ENCODE data around the gene GHR.

Gene GHR

DNA sequence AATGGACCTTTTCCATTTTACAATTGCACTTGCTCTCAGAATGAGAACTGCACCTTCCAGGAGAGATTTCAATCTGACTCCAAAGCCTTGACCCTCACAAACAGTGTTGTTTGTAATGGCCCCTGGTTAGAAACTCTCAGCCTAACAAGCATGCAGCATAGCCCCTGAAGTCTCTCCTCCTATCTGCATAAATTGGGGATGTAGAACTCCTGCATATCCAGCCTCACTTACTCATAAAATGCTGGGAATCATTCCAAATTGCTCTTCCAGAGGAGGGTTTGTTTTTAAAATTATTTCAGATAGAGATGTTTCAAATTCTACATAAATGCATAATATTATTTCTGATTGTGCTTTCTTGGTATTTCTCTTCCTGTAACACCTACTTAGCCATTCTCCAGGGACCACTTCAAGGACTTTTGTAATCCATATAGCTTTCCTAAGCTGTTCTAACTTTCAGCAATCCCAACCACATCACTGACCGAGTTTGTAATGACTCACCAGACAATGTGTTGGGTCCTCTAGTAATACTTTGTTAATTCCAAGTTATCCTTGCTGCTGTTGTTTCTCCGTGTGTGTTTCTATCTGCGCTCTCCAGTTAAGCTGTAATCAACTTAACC lies 189.6 kb downstream of the GHR start:
- DNase-seq, result no peak

DNA sequence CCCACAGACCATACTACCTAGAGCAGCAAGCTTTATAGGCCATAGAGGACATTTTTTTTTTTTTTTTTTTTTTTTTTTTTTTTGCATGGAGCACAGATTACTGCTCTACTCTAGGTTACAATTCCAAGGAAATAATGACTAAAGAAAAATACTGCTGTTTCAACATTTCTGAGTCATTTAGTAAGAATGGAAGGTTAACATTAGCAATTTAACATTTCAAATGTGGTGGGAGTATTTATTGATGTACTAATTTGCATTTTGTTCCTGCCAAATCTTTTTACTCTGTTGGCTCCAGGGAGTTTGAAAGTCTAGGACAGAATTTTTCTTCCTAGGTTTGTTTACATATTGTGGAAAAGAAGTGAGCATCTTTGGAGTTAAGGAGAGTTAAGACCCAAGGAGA lies 191.3 kb downstream of the GHR start:
- no peak for DNase-seq

DNA sequence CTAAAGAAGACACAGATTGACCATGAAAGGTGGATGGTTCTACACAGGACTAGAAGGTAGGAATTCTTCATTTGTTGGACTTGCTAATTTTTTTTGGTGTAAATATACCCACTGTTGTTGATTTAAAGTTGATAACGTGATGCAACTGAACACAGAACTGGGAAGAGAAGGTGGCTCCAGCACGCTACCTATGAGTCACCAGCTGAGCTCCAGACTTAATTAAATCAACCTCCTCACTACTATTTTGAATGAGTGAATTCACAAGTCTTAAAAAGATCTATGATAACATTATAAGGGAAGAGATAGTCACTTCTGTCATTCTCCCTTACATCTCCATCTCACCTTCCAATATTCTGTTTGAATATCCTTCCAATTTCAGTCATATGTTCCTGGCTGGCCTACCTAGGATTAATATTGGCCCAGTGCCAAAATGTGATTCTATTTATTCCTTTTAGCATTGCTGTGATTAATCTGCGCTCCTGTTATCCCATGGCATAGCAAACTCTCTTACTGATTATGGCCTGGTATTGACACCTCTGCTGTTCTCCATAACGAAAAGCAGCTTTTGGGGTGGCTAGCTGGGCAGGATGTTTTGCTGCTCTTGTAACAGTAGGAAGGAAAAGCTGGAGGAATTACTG lies 197.5 kb downstream of the GHR start:
- DNase-seq, result no peak

DNA sequence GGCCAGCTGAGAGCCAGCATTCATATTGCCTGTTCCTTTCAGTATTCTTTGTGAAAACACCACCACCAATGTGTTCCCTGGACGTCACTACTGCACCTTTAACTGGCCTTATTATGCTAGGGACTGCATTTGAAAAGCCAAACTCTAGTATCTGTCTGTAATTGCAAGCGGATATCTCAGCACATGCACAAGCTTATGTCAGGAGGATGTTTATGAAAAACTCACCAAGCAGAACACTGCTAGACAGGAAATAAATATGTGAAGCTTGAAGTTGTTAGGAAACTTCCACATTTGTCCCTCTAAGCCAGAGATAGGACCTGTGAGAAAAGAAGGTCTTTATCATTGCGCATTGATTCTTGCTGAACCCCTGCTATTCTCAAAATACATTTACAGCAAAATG lies 198.0 kb downstream of the GHR start:
- no peak for DNase-seq

- DNase-seq, result no peak
These were observed 198.4 kb downstream of the GHR start for GRCh38 chr5:42621662-42622061.

DNA sequence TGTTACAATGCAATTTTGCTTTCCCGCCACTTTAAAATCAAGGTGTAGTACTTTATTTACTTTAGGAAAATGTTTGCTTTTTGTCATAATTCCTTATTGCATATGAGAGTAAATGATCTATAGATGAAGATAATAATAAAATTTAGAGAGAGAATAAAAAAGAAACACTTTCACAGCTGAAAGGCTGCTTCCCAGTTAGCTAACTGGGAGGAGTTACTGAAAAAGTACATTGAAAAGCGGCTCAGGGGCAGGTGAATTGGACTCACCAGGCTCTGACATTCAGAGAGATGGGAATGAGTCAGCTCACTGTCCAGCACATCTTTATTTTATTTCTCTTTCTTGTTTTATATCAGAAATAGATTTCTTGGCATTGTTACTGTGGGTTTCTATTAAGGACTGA lies 201.7 kb downstream of the GHR start:
- no peak for DNase-seq

- DNase-seq, result no peak
These were observed 203.2 kb downstream of the GHR start for GRCh38 chr5:42626462-42626861.

DNA sequence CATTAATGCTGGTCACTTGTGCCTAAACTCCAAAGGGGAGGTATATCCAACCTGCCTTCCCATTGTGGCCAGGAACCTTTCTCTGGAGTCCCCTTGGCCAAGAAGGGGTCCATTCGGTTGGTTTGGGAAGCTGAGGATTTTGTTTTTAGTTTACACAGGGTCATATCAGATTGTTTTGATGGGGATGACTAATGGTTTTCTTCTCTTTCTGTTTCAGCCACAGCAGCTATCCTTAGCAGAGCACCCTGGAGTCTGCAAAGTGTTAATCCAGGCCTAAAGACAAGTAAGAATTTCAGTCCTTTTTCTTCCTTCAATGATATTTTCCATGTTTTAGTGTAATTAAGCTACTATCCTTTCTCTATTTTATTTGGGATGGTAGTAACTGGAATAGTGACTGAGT lies 205.6 kb downstream of the GHR start:
- DNase-seq, result no peak

DNA sequence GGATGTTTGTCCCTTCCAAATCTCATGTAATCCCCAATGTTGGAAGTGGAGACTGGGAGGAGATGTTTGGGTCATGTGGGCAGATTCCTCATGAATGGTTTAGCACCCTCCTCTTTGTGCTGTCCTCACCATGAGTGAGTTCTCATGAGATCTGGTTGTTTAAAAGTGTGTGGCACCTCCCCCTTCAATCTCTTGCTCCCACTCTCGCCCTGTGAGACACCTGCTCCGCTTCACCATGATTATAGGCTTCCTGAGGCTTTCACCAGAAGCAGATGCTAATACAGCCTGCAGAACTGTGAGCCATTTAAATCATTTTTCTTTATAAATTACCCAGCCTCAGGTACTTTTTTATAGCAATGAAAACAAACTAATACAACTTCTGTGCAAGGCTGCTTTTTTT lies 206.0 kb downstream of the GHR start:
- no peak for DNase-seq

- no peak for DNase-seq
These were observed 208.0 kb downstream of the GHR start for GRCh38 chr5:42631241-42631640.

GRCh38 chr5:42632354-42632900 lies 209.2 kb downstream of the GHR start:
- no peak for DNase-seq

DNA sequence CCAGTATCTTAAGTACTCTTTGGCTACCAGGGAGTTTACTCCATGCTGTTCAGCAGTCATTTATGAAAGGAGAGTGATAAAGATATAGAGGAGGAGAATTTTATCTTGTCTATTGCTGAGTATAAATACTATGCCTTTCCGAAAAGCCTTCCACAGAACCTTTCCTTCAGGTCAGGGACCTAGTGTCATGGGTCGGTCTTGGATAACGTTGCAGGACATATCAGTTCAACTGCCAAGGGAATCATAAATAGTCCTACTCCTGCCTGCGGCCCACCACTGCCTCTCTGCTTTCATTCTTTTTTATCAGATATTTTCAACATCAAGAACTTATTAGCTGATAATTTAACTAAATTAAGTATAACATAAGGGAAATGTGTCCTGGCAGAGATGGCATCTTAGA lies 211.3 kb downstream of the GHR start:
- DNase-seq, result no peak

DNA sequence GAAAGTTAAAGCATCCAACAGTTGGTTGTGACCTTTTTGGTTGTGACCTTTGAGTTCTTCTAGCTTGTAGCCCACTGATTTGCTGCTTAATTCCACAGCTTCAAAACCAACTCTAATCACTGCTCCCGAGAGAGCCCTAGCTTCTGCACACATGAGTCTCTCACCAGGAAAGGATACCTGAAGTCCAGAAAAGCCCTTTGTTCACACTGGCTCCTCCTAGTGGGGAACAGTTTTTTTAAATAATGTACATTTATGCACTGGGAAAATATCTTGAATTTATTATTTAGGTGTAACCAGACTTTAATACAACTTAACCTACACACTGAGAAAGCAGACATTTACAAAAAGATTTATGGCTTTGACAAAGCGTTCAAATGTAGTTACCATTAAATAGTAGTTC lies 213.2 kb downstream of the GHR start:
- no peak for DNase-seq

DNA sequence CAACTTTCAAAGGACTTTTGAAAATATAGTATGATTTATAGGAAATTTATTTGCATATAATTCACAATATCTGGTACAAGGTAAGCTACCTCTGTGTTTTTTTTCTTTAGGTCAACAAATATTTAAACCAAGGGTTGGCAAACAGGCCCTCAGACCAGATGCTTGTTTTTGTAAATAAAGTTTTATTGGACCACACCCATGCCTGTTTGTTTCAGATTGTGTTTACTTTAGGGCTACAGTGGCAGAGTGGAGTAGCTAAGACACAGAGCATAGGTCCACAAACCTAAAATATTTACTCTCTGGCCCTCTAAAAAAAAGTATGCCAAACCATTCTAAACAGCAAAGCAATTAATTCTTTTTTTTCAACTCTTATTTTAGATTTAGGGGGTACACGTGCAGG lies 213.7 kb downstream of the GHR start:
- no peak for DNase-seq

GRCh38 chr5:42638972-42639371 lies 215.7 kb downstream of the GHR start:
- no peak for DNase-seq

DNA sequence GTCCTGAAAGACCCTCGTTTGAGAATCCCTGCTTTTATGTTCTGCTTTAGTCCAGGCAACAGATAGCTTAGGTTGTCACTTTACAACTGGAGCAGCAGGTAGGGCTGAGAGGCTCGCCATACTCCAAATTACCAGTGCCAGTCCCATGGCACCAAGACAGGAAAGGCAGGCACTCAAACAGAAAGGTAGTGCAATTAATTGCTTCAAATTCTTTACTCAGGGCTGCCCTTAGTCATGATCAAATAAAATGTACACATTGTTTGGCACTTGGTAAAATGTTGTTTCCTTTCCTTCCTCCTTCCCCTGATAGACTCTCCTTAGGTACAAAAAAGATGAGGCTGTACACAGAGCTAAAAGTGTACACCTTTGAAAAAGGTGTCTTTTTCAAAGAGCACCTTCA lies 217.6 kb downstream of the GHR start:
- DNase-seq, result no peak

GRCh38 chr5:42641336-42642005 lies 218.2 kb downstream of the GHR start:
- DNase-seq, result no peak

- DNase-seq, result no peak
These were observed 218.8 kb downstream of the GHR start for GRCh38 chr5:42642006-42642405.

DNA sequence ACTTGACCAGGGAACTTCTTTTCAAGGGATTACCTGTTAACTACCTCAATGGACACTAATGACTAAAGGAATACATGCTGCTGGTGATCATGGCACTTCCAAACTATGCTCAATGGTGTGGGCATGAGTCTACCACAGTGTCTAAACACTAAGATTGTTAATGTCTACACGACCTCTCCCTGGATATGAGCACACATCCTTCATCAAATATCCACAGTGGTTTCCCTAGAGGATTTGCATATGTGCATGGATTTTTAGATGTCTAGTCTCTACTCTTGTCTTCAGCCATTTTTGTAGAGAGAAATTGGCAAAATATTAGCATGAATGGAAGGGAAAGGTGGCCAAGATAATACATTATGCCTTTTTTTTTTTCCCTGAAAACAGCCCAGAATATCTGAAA lies 220.1 kb downstream of the GHR start:
- DNase-seq, result no peak

GRCh38 chr5:42645138-42645537 lies 221.9 kb downstream of the GHR start:
- DNase-seq, result no peak

- DNase-seq, result no peak
These were observed 224.8 kb downstream of the GHR start for GRCh38 chr5:42648036-42648435.

- no peak for DNase-seq
These were observed 225.7 kb downstream of the GHR start for GRCh38 chr5:42648915-42649314.

GRCh38 chr5:42650084-42650483 lies 226.8 kb downstream of the GHR start:
- no peak for DNase-seq

DNA sequence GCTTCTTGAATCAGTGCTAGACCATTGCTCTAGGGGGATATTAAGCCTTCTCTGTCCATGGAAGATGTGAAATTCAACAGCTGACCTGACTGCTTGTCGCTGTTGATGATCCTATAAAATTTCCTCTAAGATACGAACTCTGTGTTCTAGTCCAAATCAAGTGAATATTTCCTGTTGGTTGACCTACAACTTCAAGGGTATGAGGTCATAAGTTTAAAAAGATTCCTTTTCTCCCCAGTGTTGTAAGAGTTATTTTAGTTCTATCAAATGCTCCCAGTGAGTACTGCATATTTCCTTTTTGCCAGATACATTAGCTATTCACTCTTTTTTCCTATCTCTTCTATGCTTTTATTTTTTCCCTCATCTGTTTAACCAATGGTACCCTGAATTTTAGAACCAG lies 230.5 kb downstream of the GHR start:
- no peak for DNase-seq
